HepG2 (cell line): ENCODE results near the gene DNALI1. TPM values are rescaled to one million over a fixed set of nuclear protein-coding genes. Genes with fewer than 3 reads are reported as not detected.

Source experiments
- ATAC-seq: fragments of 200-7000 bp; cut with Tn5 transposase; 3 replicates; pipeline ENCODE4 v1.9.1; 2020; ENCODE audit warnings: mild to moderate bottlenecking, moderate library complexity
- BruUV-seq: library from RNA; stranded (reverse); fragments of 400-500 nt; replicated peaks from 2 replicates; lab custom pipeline; 2021; lab: Mats Ljungman, UMichigan
- CTCF ChIA-PET: fragments of 300-600 bp; formaldehyde crosslinking; extraction: SDS; loops from one replicate; lab custom pipeline; 2021; ENCODE audit warnings: low total read pairs, inconsistent platforms, low intra/inter-chr PET ratio; lab: Yijun Ruan, JAX
- POLR2A ChIA-PET: fragments of 350-600 bp; sonication (Branson Sonifier 250); formaldehyde crosslinking; loops from one replicate; lab custom pipeline; 2020; ENCODE audit warnings: antibody characterized with exemption, inconsistent platforms; lab: Yijun Ruan, JAX
- DNase-seq: peaks from one replicate; pipeline ENCODE4 v3.0.0-alpha.2; 2015; ENCODE audit warnings: low spot score
- FAIRE-seq: peaks from 3 replicates; lab custom pipeline; 2011; peaks lifted over from hg19 to GRCh38; lab: Jason Lieb, UNC
- H2AFZ ChIP-seq: one replicate; pipeline ENCODE4 v1.6.1; 2011; ENCODE audit warnings: low read length, inconsistent platforms
- H3K27ac ChIP-seq: fragments of 300-600 bp; 3 replicates; pipeline ENCODE4 v1.8.0; 2011; ENCODE audit warnings: mixed run types, mild to moderate bottlenecking, mixed read lengths, low read length, inconsistent platforms; ENCODE audit not compliant: insufficient read depth; ENCODE audit errors: extremely low read length
- H3K27me3 ChIP-seq, 2 experiments: fragments of 200-600 bp in 1 of 2; 2 replicates in 1 of 2; 3 replicates in 1 of 2; pipeline versions ENCODE4 v1.6.0 to v1.8.0; 2011; ENCODE audit warnings: low read length in 2 of 2, mild to moderate bottlenecking in 2 of 2, moderate library complexity in 2 of 2, inconsistent platforms in 1 of 2; ENCODE audit not compliant: insufficient read depth in 2 of 2, control insufficient read depth in 1 of 2
- H3K36me3 ChIP-seq, 2 experiments: fragments of 200-600 bp in 1 of 2; replicated peaks in 1 of 2; 2 replicates in 1 of 2; 3 replicates in 1 of 2; pipeline versions ENCODE4 v1.5.1 to v1.8.0; 2011; ENCODE audit warnings: low read length in 2 of 2, inconsistent platforms in 1 of 2; ENCODE audit not compliant: insufficient read depth in 2 of 2, control insufficient read depth in 1 of 2
- H3K4me1 ChIP-seq: 2 replicates; pipeline ENCODE4 v1.5.1; 2012; ENCODE audit warnings: low read length, inconsistent platforms; ENCODE audit not compliant: insufficient read depth
- H3K4me2 ChIP-seq: 2 replicates; pipeline ENCODE4 v1.6.0; 2011; ENCODE audit warnings: low read depth, low read length, inconsistent platforms
- H3K4me3 ChIP-seq, 3 experiments: fragments of 200-600 bp in 1 of 3; sonication (generic), shearing (Covaris generic) in 1 of 3; replicated peaks in 1 of 3; 2 replicates each; pipeline ENCODE4 v1.5.1; 2011 to 2016; ENCODE audit warnings: low read length in 3 of 3, inconsistent platforms in 2 of 3, low read depth in 2 of 3, mild to moderate bottlenecking in 2 of 3, control low read depth in 1 of 3, mixed read lengths in 1 of 3; ENCODE audit not compliant: insufficient read depth in 1 of 3
- H3K79me2 ChIP-seq: one replicate; pipeline ENCODE4 v1.6.1; 2011; ENCODE audit warnings: low read length, inconsistent platforms; ENCODE audit not compliant: insufficient read depth
- H3K9ac ChIP-seq: 2 replicates; pipeline ENCODE4 v1.6.0; 2011; ENCODE audit warnings: mild to moderate bottlenecking, low read depth, low read length, inconsistent platforms; ENCODE audit not compliant: insufficient read depth
- H3K9me3 ChIP-seq: 2 replicates; pipeline ENCODE4 v1.5.1; 2012; ENCODE audit warnings: mild to moderate bottlenecking, low read length
- H4K20me1 ChIP-seq: 2 replicates; pipeline ENCODE4 v1.6.0; 2011; ENCODE audit warnings: inconsistent platforms, mild to moderate bottlenecking, low read length, moderate library complexity; ENCODE audit not compliant: insufficient read depth
- ATF7-NPFF ChIP-seq: sonication (generic); formaldehyde crosslinking; IDR thresholded peaks from 2 replicates; pipeline ENCODE4 v1.8.1; 2023; ENCODE audit warnings: mild to moderate bottlenecking, low read depth, missing genetic modification reagents, moderate library complexity
- BCL6 ChIP-seq: IDR thresholded peaks from 2 replicates; pipeline ENCODE4 v1.6.1; 2016; ENCODE audit warnings: missing genetic modification reagents, missing compliant biosample characterization
- CBFB ChIP-seq: sonication (generic); formaldehyde crosslinking; IDR thresholded peaks from 2 replicates; pipeline ENCODE4 v1.4.0; 2020; ENCODE audit warnings: missing genetic modification reagents
- FOXP1 ChIP-seq, 2 experiments: fragments of 450-650 bp in 1 of 2; IDR thresholded peaks; 2 replicates each; pipeline ENCODE4 v1.6.1; 2017 to 2018; ENCODE audit warnings: antibody characterized with exemption in 1 of 2
- HDAC1 ChIP-seq: sonication (generic); formaldehyde crosslinking; IDR thresholded peaks from 2 replicates; pipeline ENCODE4 v1.5.1; 2020; ENCODE audit warnings: mild to moderate bottlenecking, missing genetic modification reagents
- HOXA3 ChIP-seq: sonication (generic); formaldehyde crosslinking; IDR thresholded peaks from 2 replicates; pipeline ENCODE4 v1.5.0; 2020; ENCODE audit warnings: missing genetic modification reagents
- KDM5B ChIP-seq: sonication (generic); formaldehyde crosslinking; IDR thresholded peaks from 2 replicates; pipeline ENCODE4 v1.4.0; 2020; ENCODE audit warnings: missing genetic modification reagents, mild to moderate bottlenecking, borderline replicate concordance
- KLF12 ChIP-seq: sonication (generic); formaldehyde crosslinking; IDR thresholded peaks from 2 replicates; pipeline ENCODE4 v1.4.0; 2020; ENCODE audit warnings: missing genetic modification reagents, borderline replicate concordance
- NCOA5 ChIP-seq: sonication (generic); formaldehyde crosslinking; IDR thresholded peaks from 2 replicates; pipeline ENCODE4 v1.4.0; 2020; ENCODE audit warnings: missing genetic modification reagents
- RFX1 ChIP-seq: fragments of 450-650 bp; IDR thresholded peaks from 2 replicates; pipeline ENCODE4 v1.6.1; 2017
- SMAD3 ChIP-seq: sonication (generic); formaldehyde crosslinking; IDR thresholded peaks from 2 replicates; pipeline ENCODE4 v1.4.0; 2020; ENCODE audit warnings: missing genetic modification reagents
- SRF ChIP-seq: IDR thresholded peaks from 2 replicates; pipeline ENCODE4 v1.6.1; 2011; ENCODE audit warnings: mild to moderate bottlenecking, low read depth, low read length, moderate library complexity
- ZBTB1 ChIP-seq: sonication (generic); formaldehyde crosslinking; IDR thresholded peaks from 2 replicates; pipeline ENCODE4 v1.4.0; 2020; ENCODE audit warnings: missing genetic modification reagents, borderline replicate concordance
- ZNF3 ChIP-seq: IDR thresholded peaks from 2 replicates; pipeline ENCODE4 v1.7.0; 2017; ENCODE audit warnings: inconsistent platforms
- ZNF367 ChIP-seq: sonication (generic); formaldehyde crosslinking; IDR thresholded peaks from 2 replicates; pipeline ENCODE4 v1.4.0; 2020; ENCODE audit warnings: missing genetic modification reagents, borderline replicate concordance
- ZNF530 ChIP-seq: sonication (generic); formaldehyde crosslinking; IDR thresholded peaks from 2 replicates; pipeline ENCODE4 v1.5.0; 2020; ENCODE audit warnings: low read depth, mild to moderate bottlenecking, missing genetic modification reagents
- ZNF546 ChIP-seq: sonication (generic); formaldehyde crosslinking; conservative IDR thresholded peaks from 2 replicates; pipeline ENCODE4 v1.8.1; 2023; ENCODE audit warnings: mild to moderate bottlenecking, missing genetic modification reagents
- ZNF547 ChIP-seq: sonication (generic); formaldehyde crosslinking; IDR thresholded peaks from 2 replicates; pipeline ENCODE4 v1.5.1; 2020; ENCODE audit warnings: mild to moderate bottlenecking, missing genetic modification reagents
- ZNF557 ChIP-seq: sonication (generic); formaldehyde crosslinking; IDR thresholded peaks from 2 replicates; pipeline ENCODE4 v1.4.0; 2020; ENCODE audit warnings: missing genetic modification reagents
- ZNF772 ChIP-seq: sonication (generic); formaldehyde crosslinking; IDR thresholded peaks from 2 replicates; pipeline ENCODE4 v1.5.0; 2020; ENCODE audit warnings: mild to moderate bottlenecking, missing genetic modification reagents
- WGBS: methylation state at CpG from one replicate; pipeline ENCODE4 v1.1.6; 2017; ENCODE audit warnings: low lambda C conversion rate; 5-methylcytosine and 5-hydroxymethylcytosine counted together
- in situ Hi-C: cut with HindIII; loops from 2 replicates; pipeline ENCODE4 v1.10.0; 2017; ENCODE audit warnings: low pct_unique_long_range_greater_than_20kb; ENCODE audit not compliant: extremely low pct_ligation_motif_present
- intact Hi-C: fragments of 100-400 bp; cut with micrococcal nuclease; formaldehyde crosslinking; loops from one replicate; pipeline ENCODE4 v1.10.0; 2022; ENCODE audit not compliant: unreplicated experiment
- polyA plus RNA-seq, 8 experiments: library from polyadenylated mRNA; depleted of rRNA in 3 of 8; stranded (reverse) in 7 of 8; unstranded in 1 of 8; fragments of >200 nt; fragmentation: Illumina TruSeq in 4 of 8; extraction: Trizol in 4 of 8; gene quantifications; 2 replicates each; pipeline versions ENCODE4 v1.2.1 to v1.2.3, GENCODE V29; 2011 to 2016; ENCODE audit warnings: low read depth in 4 of 8, missing spikeins in 1 of 8, mixed read lengths in 1 of 8; ENCODE audit not compliant: insufficient read depth in 1 of 8
- total RNA-seq, 5 experiments: library from RNA; depleted of rRNA; stranded (reverse); fragments of >200 nt; fragmentation: Illumina TruSeq; extraction: Trizol; gene quantifications; 2 replicates each; pipeline ENCODE4 v1.2.3, GENCODE V29; 2016; ENCODE audit warnings: low read depth in 1 of 5
- TF ChIP-seq, protein P1 (sequence below): sonication (generic); formaldehyde crosslinking; IDR thresholded peaks from 2 replicates; pipeline ENCODE4 v1.5.0; 2020; ENCODE audit warnings: mild to moderate bottlenecking, missing genetic modification reagents, moderate library complexity

Gene DNALI1
- total and polyA plus RNA-seq, 2 of the 13 experiments (the other 11 are each of a cell fraction or from before 2014, with no cell fraction given), result 0.42 to 0.70 TPM

DNA sequence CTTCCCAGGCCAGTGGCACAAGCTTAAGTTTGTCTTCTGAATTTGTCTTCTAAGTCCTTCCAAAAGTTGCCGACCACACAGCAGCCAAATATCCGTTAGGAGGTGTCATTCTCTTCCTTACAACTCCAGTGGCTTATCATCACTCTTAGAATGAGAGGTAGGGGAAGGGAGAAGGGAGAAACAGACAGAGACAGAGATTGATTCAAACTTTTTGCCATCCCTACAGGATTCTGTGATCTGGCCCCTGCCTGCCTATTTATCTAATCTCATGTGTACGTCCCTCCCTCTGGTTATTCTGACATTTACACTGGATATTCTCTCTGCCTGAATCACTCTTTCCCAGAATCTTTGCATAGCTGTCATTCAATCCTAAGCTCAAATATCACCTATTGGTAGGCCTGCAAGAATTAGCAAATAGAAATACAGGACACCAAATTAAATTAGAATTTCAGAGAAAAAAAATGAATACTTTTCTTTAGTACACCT lies 39.5 kb downstream of the DNALI1 start (continued):
- no peak for TF ChIP-seq NCOA5 (CRISPR knock-in tag)

DNA sequence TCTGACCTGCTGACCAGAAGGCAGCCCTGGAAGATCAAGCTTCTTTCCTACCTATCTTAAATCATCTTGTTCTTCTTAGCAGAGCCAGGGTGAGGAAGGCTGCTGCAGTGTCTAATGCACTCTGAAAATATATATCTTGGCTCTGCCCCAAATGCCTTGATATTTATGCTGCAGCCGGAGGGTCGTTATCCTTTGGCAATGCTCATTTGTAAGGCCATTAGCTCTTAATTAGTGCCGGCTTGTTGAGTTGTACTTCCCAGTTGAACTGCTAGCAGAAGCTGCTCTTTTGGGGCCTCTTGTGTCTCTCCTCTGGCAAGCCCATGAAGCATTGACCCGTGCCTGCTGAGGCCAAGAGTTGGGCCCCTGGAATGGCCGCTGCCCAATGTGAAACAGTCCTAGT lies 43.2 kb downstream of the DNALI1 start:
- in situ Hi-C loops, result no loop called here

More for the DNA sequence above, 43.2 kb downstream of the DNALI1 start:
- peaks cover 8% of the 10 kb centered on the region for H3K79me2 ChIP-seq
- TF ChIP-seq ZNF772 (CRISPR knock-in tag) (no peak), SRF (no peak), ZNF530 (no peak), ZBTB1 (CRISPR knock-in tag) (no peak), ZNF3 (CRISPR knock-in tag) (no peak), BCL6 (CRISPR knock-in tag) (no peak), KDM5B (CRISPR knock-in tag) (no peak), ZNF547 (CRISPR knock-in tag) (no peak), KLF12 (CRISPR knock-in tag) (no peak), CBFB (CRISPR knock-in tag) (no peak), ZNF557 (CRISPR knock-in tag) (no peak), ZNF367 (no peak), ZNF546 (CRISPR knock-in tag) (no peak), SMAD3 (CRISPR knock-in tag) (no peak), ATF7-NPFF (no peak), HOXA3 (CRISPR knock-in tag) (no peak), FOXP1 (IDR thresholded peaks at IDR 0.05) (no peak), FOXP1 (CRISPR knock-in tag; IDR thresholded peaks at IDR 0.05) (no peak), HDAC1 (CRISPR knock-in tag) (no peak), RFX1 (no peak)
- TF ChIP-seq, protein P1, sequence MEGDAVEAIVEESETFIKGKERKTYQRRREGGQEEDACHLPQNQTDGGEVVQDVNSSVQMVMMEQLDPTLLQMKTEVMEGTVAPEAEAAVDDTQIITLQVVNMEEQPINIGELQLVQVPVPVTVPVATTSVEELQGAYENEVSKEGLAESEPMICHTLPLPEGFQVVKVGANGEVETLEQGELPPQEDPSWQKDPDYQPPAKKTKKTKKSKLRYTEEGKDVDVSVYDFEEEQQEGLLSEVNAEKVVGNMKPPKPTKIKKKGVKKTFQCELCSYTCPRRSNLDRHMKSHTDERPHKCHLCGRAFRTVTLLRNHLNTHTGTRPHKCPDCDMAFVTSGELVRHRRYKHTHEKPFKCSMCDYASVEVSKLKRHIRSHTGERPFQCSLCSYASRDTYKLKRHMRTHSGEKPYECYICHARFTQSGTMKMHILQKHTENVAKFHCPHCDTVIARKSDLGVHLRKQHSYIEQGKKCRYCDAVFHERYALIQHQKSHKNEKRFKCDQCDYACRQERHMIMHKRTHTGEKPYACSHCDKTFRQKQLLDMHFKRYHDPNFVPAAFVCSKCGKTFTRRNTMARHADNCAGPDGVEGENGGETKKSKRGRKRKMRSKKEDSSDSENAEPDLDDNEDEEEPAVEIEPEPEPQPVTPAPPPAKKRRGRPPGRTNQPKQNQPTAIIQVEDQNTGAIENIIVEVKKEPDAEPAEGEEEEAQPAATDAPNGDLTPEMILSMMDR (CRISPR knock-in tag), result no peak
- ChIA-PET POLR2A (no interaction called here), CTCF (no interaction called here)
- H3K36me3 ChIP-seq, result no peaks in the 10 kb centered on the region
- no peak overlapping the region for H3K9ac ChIP-seq
- H3K4me2 ChIP-seq, result no peak overlapping the region
- no peak overlapping the region for H3K27ac ChIP-seq
- intact Hi-C loops, result no loop called here
- H3K27me3 ChIP-seq, result peaks cover 4 to 52% of the 10 kb centered on the region in 2 experiments; a peak in 3 of 5 replicates
- H3K4me3 ChIP-seq, result no peak overlapping the region
- FAIRE-seq (no peak), DNase-seq (no peak), ATAC-seq (no peak)
- no TSS peak for BruUV-seq
- H2AFZ ChIP-seq, result no peak overlapping the region
- WGBS, result 40% methylated on average over 5 of the region's 5 CpGs
- no peaks in the 10 kb centered on the region for H3K9me3 ChIP-seq
- peaks cover 10% of the 10 kb centered on the region for H3K4me1 ChIP-seq
- no peaks in the 10 kb centered on the region for H4K20me1 ChIP-seq
